NCI-H460 (cell line): ENCODE measurements around the gene SALL1. TPM values are rescaled to one million over a fixed set of nuclear protein-coding genes. Genes with fewer than 3 reads are reported as not detected.

Source experiments
- DNase-seq: peaks from one replicate; pipeline ENCODE4 v3.0.0-alpha.2; 2016; ENCODE audit warnings: low read depth; ENCODE audit errors: extremely low read depth
- total RNA-seq: library from RNA; depleted of rRNA; stranded (reverse); fragments of >200 nt; shearing (Covaris generic); gene quantifications from 2 replicates; pipeline ENCODE4 v1.2.3, GENCODE V29; 2014

SALL1 gene
- total RNA-seq, 1 experiment from 2014 or later: 1.6 TPM

GRCh38 chr16:51114382-51114781 is 36.7 kb downstream of the SALL1 start:
- DNase-seq: no peak

- DNase-seq: no peak
These were observed 37.6 kb downstream of the SALL1 start for GRCh38 chr16:51113236-51114125.

GRCh38 chr16:51112323-51112722 is 38.7 kb downstream of the SALL1 start:
- DNase-seq: no peak

GRCh38 chr16:51111759-51112158 is 39.3 kb downstream of the SALL1 start:
- no peak for DNase-seq

- DNase-seq: no peak
These were observed 40.3 kb downstream of the SALL1 start for GRCh38 chr16:51110700-51111157.

- DNase-seq: no peak
These were observed 41.9 kb downstream of the SALL1 start for GRCh38 chr16:51109173-51109572.

DNA sequence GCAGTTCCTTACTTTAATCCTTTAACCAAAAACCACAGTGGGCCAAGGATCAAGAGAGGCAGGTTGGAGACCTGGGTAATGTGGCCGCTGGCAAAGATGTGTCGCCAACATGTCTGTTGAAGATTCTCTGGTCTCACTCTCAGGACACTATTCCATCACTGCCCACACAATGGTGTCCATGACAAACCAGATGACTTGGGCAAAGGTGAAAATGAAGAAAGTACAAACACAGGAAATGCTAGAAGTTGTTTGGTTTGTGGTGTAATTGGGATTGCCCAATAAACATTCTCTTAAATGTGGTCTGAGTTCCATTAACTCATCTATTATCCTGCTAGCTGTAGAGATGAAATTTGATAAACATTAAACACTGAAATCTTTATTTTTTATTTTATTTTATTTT is 43.3 kb downstream of the SALL1 start:
- DNase-seq: no peak

DNA sequence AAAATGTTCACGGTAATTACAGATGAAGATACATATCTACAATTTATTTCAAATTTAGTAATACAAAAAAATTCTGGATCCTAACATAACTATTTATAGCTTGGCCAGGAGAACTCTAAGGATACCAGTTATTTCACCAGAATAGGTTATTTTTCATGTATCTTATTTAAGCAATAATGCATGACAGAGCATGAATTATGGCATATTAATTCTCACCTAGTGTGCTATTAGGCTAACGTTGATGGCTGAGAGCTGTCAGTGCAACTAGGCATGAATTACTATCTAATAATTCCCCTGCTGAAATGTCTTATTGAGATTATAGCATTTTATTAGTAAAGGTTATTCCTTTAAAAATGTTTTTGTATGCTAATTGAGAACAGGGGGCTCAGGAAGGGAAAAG is 44.5 kb downstream of the SALL1 start:
- DNase-seq: no peak

DNA sequence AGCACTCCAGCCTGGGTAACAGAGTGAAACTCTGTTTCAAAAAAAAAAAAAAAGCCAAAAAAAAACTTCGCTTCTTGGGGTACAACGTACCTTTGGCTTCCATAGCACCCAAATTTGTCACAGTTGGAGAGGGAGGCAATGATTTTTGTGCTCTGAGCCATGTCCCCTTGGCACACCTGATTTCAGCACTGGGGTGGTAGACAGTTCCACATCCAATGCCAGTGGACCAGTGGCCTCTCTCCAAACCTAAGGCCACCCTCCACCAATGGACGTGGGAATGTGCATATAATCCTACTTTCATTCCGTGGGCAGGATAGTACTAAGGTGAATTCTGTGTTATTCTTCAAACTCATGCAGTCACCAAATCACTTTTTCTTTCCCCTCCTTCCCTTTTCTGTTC is 47.5 kb downstream of the SALL1 start:
- DNase-seq: no peak

GRCh38 chr16:51097729-51098128 is 53.3 kb downstream of the SALL1 start:
- DNase-seq: no peak

- DNase-seq: no peak
These were observed 55.0 kb downstream of the SALL1 start for GRCh38 chr16:51095890-51096626.

- DNase-seq: no peak
These were observed 55.8 kb downstream of the SALL1 start for GRCh38 chr16:51095084-51095881.

DNA sequence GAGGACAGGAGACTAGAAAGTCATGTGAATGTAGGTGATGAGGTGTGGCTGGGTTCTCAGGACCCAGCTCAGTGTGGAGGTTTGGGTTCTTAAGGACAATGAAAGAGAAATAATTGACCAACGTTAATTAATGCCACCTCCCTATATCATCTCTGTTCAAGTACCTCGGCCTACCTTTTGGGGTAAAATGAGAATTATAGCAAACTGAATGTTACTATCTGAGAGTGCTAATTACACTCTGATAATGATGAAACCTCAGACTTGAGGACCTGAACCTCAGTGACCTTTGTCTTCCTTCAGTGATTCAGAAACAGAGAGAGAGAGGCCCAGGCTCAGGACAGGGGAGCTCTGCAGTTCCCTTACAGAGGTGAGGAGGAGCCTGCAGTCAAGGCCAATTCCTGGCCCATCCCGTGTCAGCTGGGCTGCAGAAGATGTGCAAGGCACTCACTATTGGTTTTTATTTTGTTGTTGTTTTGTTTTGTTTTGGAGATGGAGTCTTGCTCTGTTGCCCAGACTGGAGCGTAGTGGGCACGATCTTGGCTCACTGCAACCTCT is 57.3 kb downstream of the SALL1 start:
- DNase-seq: no peak
